22Rv1 (cell line): ENCODE results near the gene APBA2.

Source experiments
- H3K27ac ChIP-seq: fragments of 450-650 bp; 2 replicates; pipeline ENCODE4 v1.5.1; 2017
- ZFX ChIP-seq: fragments of 450-650 bp; IDR thresholded peaks from 2 replicates; pipeline ENCODE4 v1.6.1; 2017; ENCODE audit warnings: antibody characterized with exemption, borderline replicate concordance
- TF ChIP-seq, protein P1 (sequence below): fragments of 450-650 bp; IDR thresholded peaks from 2 replicates; pipeline ENCODE4 v1.5.1; 2017; ENCODE audit warnings: mild to moderate bottlenecking

The APBA2 gene

DNA sequence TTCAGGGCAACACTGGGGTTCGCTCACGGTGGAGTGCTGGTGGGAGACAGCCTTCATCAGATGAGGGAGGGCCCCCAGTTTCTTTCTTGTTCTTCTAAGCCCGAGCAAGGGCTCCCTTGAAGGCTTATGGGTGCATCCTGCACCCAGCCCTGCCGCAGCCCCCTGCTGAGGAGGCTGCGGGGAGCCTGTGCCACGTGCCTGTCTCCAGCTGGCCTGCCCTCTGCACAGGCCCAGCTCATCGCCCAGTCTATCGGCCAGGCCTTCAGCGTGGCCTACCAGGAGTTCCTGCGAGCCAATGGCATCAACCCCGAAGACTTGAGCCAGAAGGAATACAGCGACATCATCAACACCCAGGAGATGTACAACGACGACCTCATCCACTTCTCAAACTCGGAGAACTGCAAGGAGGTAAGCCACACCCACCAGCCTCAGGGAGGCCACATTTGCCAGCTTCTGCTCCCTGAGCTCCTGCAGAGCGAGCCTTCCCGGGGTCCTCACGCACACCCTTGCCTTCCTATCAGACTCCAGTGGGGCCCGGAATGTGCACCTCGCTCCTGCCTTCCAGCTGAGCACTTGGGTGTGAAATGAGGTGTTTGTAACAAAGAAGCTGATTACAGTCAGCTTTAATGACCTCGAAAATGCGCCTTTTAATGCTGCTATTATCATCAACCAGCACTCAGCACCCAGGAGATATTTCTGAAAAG lies 219.5 kb downstream of the APBA2 start:
- TF ChIP-seq ZFX = no peak
- TF ChIP-seq, protein P1, sequence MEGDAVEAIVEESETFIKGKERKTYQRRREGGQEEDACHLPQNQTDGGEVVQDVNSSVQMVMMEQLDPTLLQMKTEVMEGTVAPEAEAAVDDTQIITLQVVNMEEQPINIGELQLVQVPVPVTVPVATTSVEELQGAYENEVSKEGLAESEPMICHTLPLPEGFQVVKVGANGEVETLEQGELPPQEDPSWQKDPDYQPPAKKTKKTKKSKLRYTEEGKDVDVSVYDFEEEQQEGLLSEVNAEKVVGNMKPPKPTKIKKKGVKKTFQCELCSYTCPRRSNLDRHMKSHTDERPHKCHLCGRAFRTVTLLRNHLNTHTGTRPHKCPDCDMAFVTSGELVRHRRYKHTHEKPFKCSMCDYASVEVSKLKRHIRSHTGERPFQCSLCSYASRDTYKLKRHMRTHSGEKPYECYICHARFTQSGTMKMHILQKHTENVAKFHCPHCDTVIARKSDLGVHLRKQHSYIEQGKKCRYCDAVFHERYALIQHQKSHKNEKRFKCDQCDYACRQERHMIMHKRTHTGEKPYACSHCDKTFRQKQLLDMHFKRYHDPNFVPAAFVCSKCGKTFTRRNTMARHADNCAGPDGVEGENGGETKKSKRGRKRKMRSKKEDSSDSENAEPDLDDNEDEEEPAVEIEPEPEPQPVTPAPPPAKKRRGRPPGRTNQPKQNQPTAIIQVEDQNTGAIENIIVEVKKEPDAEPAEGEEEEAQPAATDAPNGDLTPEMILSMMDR = no peak
- no peak overlapping the region for H3K27ac ChIP-seq

DNA sequence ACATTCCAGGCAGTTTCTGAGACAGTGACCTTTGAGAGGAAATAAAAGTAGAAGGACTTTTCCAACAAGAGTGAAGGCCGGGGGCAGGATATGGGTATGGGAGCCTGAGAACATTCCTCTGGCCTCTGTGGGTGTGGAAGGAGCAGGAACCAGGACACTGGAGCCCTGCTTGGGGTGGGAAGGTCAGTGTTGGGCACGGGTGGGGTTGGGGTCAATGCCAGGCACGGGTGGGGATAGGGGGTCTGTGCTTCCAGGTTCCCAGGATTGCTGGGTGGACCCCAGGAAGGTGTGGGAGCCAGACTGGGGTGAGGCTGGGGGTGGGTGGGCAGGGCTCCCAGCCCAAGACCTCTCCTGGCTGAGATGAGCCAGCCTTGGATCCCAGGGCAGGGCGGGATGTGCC lies 220.3 kb downstream of the APBA2 start:
- no peak for TF ChIP-seq ZFX
- H3K27ac ChIP-seq = no peak overlapping the region

DNA sequence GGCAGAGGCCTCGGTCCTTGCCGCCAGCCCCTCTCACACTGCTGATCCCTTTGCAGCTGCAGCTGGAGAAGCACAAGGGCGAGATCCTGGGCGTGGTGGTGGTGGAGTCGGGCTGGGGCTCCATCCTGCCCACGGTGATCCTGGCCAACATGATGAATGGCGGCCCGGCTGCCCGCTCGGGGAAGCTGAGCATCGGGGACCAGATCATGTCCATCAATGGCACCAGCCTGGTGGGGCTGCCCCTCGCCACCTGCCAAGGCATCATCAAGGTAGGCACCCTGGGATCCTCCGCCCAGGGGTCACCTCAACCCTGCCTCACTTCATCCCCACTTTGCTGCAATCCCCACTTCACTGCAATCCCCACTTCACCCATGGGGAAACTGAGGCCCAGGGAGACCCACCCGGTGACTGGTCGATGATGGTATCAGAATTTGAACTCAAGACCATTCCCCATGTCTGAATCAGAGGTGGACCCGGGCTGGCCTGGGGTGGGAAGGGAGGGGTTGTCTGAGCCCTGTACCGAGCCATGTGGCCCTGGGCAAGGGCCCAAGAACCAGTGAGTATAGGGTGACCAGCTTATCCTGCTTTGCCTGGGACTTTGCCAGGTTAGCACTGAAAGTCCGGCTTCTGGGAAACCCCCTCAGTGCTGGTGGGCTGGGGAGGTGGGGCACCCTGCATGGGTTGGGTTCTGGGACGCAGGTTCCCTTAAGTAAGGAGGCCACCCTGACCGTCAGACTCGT lies 220.9 kb downstream of the APBA2 start:
- H3K27ac ChIP-seq = no peak overlapping the region
- no peak for TF ChIP-seq ZFX
- TF ChIP-seq, protein P1 = no peak

DNA sequence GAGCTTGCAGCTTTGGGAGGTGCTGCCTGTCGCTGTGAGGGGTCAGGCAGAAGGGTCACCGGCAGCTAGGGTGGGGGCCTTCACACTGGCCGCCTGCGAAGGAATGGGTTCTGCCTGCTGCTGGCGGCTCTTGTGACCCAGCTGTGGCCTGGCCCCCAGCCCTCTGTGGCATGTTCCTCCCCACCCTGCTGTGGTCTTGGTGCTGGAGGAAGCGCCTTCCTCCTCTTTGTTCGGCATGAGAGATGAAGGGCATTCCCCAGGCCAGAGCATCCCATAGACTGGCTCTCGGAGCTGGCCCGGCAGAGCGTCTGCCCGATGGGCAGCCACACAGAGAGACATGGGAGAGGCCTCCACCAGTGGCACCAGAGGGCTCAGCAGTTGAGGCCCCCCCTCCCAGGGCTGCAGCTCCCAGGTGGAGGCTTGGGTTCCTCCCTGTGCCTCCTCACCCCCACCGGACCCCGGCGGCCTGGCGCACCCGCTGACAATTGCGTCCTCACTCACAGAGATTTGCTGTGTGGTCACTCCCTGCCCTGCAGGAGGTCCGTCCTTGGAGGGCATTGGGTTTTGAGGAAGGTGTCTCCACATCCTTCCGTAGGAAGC lies 221.6 kb downstream of the APBA2 start:
- TF ChIP-seq ZFX = no peak
- TF ChIP-seq, protein P1 = no peak
- H3K27ac ChIP-seq = no peak overlapping the region

DNA sequence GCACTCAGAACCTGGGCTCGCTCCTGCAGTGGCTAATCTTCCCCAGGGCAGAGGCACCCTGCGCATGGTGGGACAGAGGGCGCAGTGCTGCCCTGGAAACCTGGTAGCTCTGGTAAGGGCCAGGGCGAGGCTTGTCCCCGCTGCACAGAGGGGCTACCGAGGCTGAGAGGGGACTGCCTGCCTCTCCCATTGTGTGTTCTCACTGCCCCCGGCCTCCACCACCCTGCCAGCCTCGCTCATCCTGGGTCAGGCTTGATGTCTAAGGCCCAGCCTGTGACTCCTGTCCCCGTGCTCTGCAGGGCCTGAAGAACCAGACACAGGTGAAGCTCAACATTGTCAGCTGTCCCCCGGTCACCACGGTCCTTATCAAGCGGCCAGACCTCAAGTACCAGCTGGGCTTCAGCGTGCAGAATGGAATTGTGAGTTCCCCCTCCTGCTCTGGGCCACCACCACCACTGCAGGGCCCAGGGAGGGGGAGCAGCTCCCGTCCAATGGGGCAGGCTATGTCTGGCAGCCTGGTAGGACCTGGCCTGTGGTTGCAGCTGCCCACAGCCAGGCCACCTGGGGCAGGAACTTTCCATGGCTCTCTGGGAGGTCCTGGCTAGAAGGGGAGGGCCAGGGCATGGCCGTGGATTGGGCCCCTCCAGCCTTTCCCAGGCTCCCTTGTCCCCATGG lies 222.3 kb downstream of the APBA2 start:
- no peak overlapping the region for H3K27ac ChIP-seq
- TF ChIP-seq, protein P1 = no peak
- no peak for TF ChIP-seq ZFX

DNA sequence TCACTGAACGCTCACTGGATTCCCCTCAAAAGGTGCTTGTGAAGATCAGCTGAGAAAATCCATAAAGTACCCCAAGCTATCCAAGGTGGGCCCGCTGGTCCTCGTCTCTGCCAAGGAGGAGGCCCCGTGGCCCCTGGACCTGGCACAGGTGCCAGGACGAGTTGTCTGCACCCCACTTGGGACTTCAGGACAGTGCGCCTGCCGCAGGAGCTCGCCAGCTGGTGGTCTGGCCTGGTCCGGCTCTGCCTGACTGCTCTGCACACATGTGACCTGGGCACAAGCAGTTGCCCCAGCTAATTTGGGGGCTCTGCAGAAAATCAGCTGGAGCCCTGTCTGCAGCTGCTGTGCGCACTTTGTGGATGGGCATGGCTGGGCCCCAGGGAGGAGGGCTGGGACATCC lies 224.0 kb downstream of the APBA2 start:
- TF ChIP-seq, protein P1 = no peak
- TF ChIP-seq ZFX = no peak
- H3K27ac ChIP-seq = no peak overlapping the region

DNA sequence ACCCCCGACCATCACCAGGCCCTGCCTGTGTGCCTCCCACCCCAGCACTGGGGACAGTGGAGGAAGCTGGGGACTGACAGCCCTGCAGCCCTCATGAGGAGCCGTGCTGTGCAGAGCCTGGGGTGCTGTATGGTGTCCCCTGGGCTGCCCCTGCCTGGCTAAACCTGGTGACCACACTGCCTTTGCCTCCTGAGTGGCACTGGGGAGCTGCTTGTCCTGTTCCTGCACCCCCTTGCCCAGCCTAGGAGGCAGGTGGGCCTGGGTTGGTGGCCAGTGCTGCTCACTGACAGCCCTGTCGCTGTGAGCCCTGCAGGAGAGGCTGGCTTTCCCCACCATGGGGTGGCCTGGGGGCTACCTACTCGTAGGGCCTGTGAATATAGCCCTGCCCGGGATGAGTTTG lies 224.4 kb downstream of the APBA2 start:
- no peak overlapping the region for H3K27ac ChIP-seq
- no peak for TF ChIP-seq ZFX

DNA sequence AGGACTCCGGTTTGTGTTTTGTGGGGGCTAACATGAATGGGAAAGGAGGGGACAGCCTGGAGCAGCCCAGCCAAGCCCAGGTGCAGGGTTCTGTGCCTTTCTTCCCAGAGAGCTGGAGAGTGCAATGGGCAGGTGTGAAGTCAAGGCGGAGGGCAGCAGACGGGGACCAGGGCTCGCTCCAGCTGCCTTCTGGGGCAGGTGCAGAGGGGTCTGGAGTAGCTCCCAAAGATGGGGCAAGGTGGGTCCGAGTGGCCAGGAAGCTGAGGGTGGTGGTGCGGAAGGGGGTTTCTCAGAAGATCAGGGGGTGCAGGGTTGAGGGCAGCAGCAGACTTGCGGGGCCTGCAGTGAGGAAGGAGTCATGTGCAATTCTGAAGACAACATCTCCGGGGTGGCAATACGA lies 225.0 kb downstream of the APBA2 start:
- no peak for TF ChIP-seq ZFX
- TF ChIP-seq, protein P1 = no peak
- no peak overlapping the region for H3K27ac ChIP-seq
